Cardiac fibroblast (primary cell): ENCODE data around the gene SDF2L1.

Experiments
- DNase-seq, 2 donors: peaks; one replicate each; pipeline versions ENCODE4 v3.0.0 to v3.0.0-alpha.2; 2010; ENCODE audit warnings: low read depth in 2 of 2
- H3K4me3 ChIP-seq, 2 donors: replicated peaks in 1 of 2; 1 replicate in 1 of 2; 2 replicates in 1 of 2; pipeline ENCODE4 v1.5.1; 2011; ENCODE audit warnings: low read depth in 2 of 2, low read length in 2 of 2, mild to moderate bottlenecking in 2 of 2, moderate library complexity in 1 of 2
- CTCF ChIP-seq: IDR thresholded peaks from one replicate; pipeline ENCODE4 v1.5.1; 2011; ENCODE audit warnings: low read depth, mild to moderate bottlenecking, low read length, inconsistent platforms

The SDF2L1 gene

GRCh38 chr22:21632237-21632895 lies 9.7 kb upstream of the SDF2L1 start, which contains the start of gene CCDC116:
TSS of gene CCDC116 (plus strand) at chr22:21632760. CDS start at chr22:21633182, 422 bp downstream.
- no peak for TF ChIP-seq CTCF
- no peak for DNase-seq
- H3K4me3 ChIP-seq: no peak within 1 kb of the TSS

GRCh38 chr22:21632931-21633330 lies 9.2 kb upstream of the SDF2L1 start:
- DNase-seq: no peak
- no peak for TF ChIP-seq CTCF
- H3K4me3 ChIP-seq: no peak overlapping the region

- TF ChIP-seq CTCF: no peak
- H3K4me3 ChIP-seq: no peak overlapping the region
- DNase-seq: no peak
Measured at GRCh38 chr22:21633481-21633880, 8.6 kb upstream of the SDF2L1 start.

GRCh38 chr22:21634081-21634480 lies 8.0 kb upstream of the SDF2L1 start:
- no peak for TF ChIP-seq CTCF
- no peak for DNase-seq
- no peak overlapping the region for H3K4me3 ChIP-seq

- no peak for DNase-seq
Measured at GRCh38 chr22:21634844-21635243, 7.3 kb upstream of the SDF2L1 start.

GRCh38 chr22:21635771-21636510 lies 6.2 kb upstream of the SDF2L1 start:
- no peak for TF ChIP-seq CTCF
- DNase-seq: no peak
- H3K4me3 ChIP-seq: no peak overlapping the region

More at GRCh38 chr22:21634844-21635243, 7.3 kb upstream of the SDF2L1 start:
- TF ChIP-seq CTCF: no peak
- no peak overlapping the region for H3K4me3 ChIP-seq
